ENCODE measurements around the gene PARD3. TPM values are rescaled to one million over a fixed set of nuclear protein-coding genes. Genes with fewer than 3 reads are reported as not detected.

PARD3 gene
- total RNA-seq, 1 experiment from 2014 or later, result 50.0 TPM

DNA sequence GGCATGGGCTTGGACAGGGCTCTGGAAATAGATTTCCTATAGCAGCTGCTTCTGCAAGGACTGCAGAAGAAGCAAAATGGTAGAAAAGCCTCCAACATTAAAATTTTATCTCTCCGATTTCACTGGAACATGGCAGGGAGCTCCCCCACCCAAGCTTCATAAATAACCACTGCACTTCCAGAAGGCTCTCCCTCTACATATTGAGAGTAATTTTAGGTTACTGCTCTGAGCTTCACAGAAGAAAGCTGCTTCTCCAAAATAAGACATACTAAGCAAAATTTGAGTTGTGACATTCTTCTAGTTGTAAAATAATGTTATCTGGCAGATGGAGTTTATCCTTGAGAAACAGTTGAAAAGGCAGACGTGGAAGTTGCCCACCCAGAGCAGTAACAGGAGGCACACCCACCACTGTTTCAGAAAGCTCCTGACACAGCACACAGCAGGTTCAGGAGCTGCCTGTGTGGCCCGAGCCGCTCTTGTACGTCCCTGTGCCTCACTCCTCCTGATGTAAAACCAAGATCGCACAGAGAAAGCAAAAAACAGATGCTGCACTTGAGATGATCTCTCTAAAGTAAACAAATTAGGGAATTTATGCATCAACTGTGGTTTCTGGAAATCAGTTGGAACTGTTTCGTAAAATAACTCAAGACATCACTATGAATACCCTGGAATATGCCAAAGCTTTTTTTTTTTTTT is 621.0 kb downstream of the PARD3 start:
- H3K4me3 ChIP-seq, result no peak overlapping the region
- no peaks in the 10 kb centered on the region for H3K27me3 ChIP-seq
- no peaks in the 10 kb centered on the region for H3K36me3 ChIP-seq
- no peak for DNase-seq
- no peaks in the 10 kb centered on the region for H3K9me3 ChIP-seq

GRCh38 chr10:34192646-34193045 is 622.5 kb downstream of the PARD3 start:
- H3K9me3 ChIP-seq, result no peaks in the 10 kb centered on the region
- H3K4me3 ChIP-seq, result no peak overlapping the region
- no peak for DNase-seq
- no peaks in the 10 kb centered on the region for H3K36me3 ChIP-seq
- no peaks in the 10 kb centered on the region for H3K27me3 ChIP-seq

DNA sequence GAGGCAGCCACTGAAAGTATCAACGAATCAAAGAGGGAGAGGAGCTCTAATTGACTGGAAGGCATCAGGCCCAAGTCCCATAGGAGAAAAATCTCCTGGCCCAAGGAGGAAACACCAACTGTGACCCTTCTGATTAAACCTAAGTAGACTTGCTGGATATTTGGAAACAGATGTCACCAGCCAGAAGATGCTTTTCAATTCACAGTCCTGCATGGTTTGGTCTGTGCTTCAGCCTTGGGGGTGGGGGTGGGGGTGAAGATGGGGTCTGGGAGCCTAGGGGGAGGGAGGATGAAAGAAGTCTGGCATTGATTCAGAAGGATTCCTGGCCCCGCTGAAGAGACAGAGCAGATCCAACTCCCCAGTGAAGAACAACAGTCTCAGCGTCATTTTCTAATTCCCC is 623.7 kb downstream of the PARD3 start:
- Histone ChIP-seq H3K9me3 (no peaks in the 10 kb centered on the region), H3K36me3 (no peaks in the 10 kb centered on the region), H3K4me3 (no peak overlapping the region), H3K27me3 (no peaks in the 10 kb centered on the region)
- no peak for DNase-seq

DNA sequence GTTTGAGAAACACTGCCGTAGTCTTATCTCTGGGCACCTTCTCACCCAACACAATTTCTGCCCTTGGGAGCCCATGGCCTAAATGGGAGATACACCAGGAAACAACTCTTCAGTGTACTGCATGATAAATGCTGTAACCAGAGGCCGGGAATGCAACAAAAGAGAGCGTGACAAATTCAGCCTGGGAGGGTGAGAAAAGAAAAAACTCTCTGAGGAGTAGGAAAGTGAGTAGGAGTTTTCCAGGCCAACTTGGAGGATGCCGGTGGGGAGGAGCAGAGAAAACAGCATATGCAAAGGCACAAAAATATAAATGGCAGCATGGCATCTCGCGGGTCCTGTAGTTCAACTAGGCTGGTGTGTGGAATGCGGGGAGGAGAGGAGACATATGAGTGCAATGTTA is 624.5 kb downstream of the PARD3 start:
- Histone ChIP-seq H3K4me3 (no peak overlapping the region), H3K27me3 (no peaks in the 10 kb centered on the region), H3K36me3 (no peaks in the 10 kb centered on the region), H3K9me3 (no peaks in the 10 kb centered on the region)
- no peak for DNase-seq

- Histone ChIP-seq H3K27me3 (no peaks in the 10 kb centered on the region), H3K4me3 (no peak overlapping the region), H3K9me3 (no peaks in the 10 kb centered on the region), H3K36me3 (no peaks in the 10 kb centered on the region)
- DNase-seq, result no peak
These were observed 625.3 kb downstream of the PARD3 start for GRCh38 chr10:34189830-34190229.

GRCh38 chr10:34188221-34188620 is 626.9 kb downstream of the PARD3 start:
- Histone ChIP-seq H3K27me3 (no peaks in the 10 kb centered on the region), H3K9me3 (no peaks in the 10 kb centered on the region), H3K36me3 (no peaks in the 10 kb centered on the region), H3K4me3 (no peak overlapping the region)
- DNase-seq, result no peak

DNA sequence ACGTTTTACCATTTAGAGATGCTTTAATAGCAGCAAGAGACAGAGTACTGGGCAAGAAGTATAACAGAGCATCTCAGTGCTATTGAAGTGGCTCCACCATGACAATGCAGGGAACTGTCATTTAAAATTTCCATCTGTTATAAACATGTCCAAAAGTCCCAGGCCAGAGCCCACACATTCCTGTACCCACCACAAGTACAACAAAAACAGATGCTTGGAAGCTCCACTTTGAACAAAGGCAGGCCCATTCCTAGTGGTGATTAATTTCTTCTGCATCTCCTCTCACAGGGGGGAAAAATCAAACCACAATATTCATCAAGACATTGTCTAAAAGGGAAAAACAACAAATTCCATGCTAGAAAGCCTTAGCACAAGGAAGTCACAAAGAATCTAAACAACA is 627.9 kb downstream of the PARD3 start:
- H3K4me3 ChIP-seq, result no peak overlapping the region
- no peaks in the 10 kb centered on the region for H3K9me3 ChIP-seq
- no peaks in the 10 kb centered on the region for H3K27me3 ChIP-seq
- no peak for DNase-seq
- H3K36me3 ChIP-seq, result no peaks in the 10 kb centered on the region

DNA sequence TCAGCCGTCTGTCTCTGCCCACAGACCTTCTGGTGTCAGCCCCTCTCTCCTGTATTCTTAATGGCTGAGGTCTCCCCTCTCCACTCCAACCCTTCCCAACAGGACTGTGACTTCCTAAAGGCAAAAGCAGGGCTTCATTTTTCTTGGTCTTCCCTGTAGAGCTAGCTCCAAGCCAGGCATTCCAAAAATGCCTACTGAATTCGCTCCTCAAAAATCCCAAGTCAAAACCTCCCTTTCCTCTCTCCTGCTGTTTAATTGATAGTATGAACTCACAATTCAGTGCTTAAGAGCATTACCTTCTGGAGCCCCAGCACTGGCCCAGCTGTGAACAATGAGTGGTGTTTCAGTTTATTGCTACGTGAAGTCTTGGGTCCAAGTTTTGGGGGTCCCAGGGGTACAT is 628.4 kb downstream of the PARD3 start:
- no peaks in the 10 kb centered on the region for H3K36me3 ChIP-seq
- H3K9me3 ChIP-seq, result no peaks in the 10 kb centered on the region
- no peaks in the 10 kb centered on the region for H3K27me3 ChIP-seq
- DNase-seq, result no peak
- H3K4me3 ChIP-seq, result no peak overlapping the region

GRCh38 chr10:34185998-34186397 is 629.1 kb downstream of the PARD3 start:
- Histone ChIP-seq H3K36me3 (no peaks in the 10 kb centered on the region), H3K27me3 (no peaks in the 10 kb centered on the region), H3K4me3 (no peak overlapping the region), H3K9me3 (no peaks in the 10 kb centered on the region)
- no peak for DNase-seq

- Histone ChIP-seq H3K4me3 (no peak overlapping the region), H3K27me3 (no peaks in the 10 kb centered on the region), H3K36me3 (no peaks in the 10 kb centered on the region), H3K9me3 (no peaks in the 10 kb centered on the region)
- no peak for DNase-seq
These were observed 630.1 kb downstream of the PARD3 start for GRCh38 chr10:34184939-34185386.

GRCh38 chr10:34184397-34184796 is 630.7 kb downstream of the PARD3 start:
- H3K36me3 ChIP-seq, result no peaks in the 10 kb centered on the region
- DNase-seq, result no peak
- no peaks in the 10 kb centered on the region for H3K27me3 ChIP-seq
- H3K9me3 ChIP-seq, result no peaks in the 10 kb centered on the region
- no peak overlapping the region for H3K4me3 ChIP-seq

GRCh38 chr10:34183016-34183796 is 631.9 kb downstream of the PARD3 start:
- Histone ChIP-seq H3K27me3 (no peaks in the 10 kb centered on the region), H3K36me3 (no peaks in the 10 kb centered on the region)
- no peak for DNase-seq

GRCh38 chr10:34181553-34182300 is 633.4 kb downstream of the PARD3 start:
- no peak overlapping the region for H3K4me3 ChIP-seq
- DNase-seq, result no peak

More at GRCh38 chr10:34183016-34183796, 631.9 kb downstream of the PARD3 start:
- no peaks in the 10 kb centered on the region for H3K9me3 ChIP-seq
- H3K4me3 ChIP-seq, result no peak overlapping the region

GRCh38 chr10:34180749-34181148 is 634.3 kb downstream of the PARD3 start:
- no peaks in the 10 kb centered on the region for H3K9me3 ChIP-seq

More at GRCh38 chr10:34181553-34182300, 633.4 kb downstream of the PARD3 start:
- Histone ChIP-seq H3K27me3 (no peaks in the 10 kb centered on the region), H3K9me3 (no peaks in the 10 kb centered on the region), H3K36me3 (no peaks in the 10 kb centered on the region)

DNA sequence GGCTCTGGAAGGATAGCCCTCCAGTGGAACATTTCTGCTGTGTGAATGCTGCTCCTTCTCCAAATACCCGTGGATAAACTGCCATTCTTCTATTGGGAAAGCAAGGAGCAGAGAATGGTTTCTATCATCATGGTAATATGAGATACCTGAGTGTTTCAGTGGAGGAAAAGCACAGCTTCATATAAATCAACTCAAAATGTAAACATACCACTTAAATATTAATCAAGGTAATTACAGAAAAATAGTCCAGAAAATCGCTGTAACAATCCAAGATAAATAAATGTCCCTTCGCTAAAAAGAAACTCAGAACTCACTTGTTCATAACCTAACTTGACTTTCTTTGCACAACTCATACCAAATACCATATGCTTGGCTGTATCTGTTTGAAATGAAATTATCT is 635.8 kb downstream of the PARD3 start:
- no peaks in the 10 kb centered on the region for H3K27me3 ChIP-seq
- DNase-seq, result no peak
- no peaks in the 10 kb centered on the region for H3K9me3 ChIP-seq
- no peaks in the 10 kb centered on the region for H3K36me3 ChIP-seq
- H3K4me3 ChIP-seq, result no peak overlapping the region

More at GRCh38 chr10:34180749-34181148, 634.3 kb downstream of the PARD3 start:
- no peak for DNase-seq
- H3K4me3 ChIP-seq, result no peak overlapping the region
- no peaks in the 10 kb centered on the region for H3K27me3 ChIP-seq
- H3K36me3 ChIP-seq, result no peaks in the 10 kb centered on the region

DNA sequence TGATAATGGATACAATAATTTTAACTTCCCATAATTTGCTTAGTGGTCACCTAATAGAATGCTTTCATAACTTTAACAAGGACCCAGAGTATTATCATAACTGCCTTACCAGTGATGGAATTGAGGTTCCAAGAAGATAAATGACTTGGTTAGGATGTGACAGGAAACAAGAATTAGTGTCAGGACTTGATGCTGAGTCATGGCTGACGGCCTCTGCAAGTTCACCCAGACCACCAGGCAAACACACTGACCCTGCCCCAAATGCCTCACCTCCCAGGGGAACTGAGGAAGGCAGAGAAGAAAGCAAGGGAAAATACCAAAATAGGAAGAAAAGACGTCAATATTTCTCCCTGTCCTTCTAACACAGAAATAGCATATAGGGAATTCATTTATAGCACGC is 636.3 kb downstream of the PARD3 start:
- DNase-seq, result no peak
- Histone ChIP-seq H3K4me3 (no peak overlapping the region), H3K36me3 (no peaks in the 10 kb centered on the region)

GRCh38 chr10:34178196-34178595 is 636.9 kb downstream of the PARD3 start:
- Histone ChIP-seq H3K36me3 (no peaks in the 10 kb centered on the region), H3K27me3 (no peaks in the 10 kb centered on the region), H3K4me3 (no peak overlapping the region), H3K9me3 (no peaks in the 10 kb centered on the region)
- DNase-seq, result no peak

More for the DNA sequence above, 636.3 kb downstream of the PARD3 start:
- H3K27me3 ChIP-seq, result no peaks in the 10 kb centered on the region
- no peaks in the 10 kb centered on the region for H3K9me3 ChIP-seq

Data from MG63 (cell line).